HepG2 (cell line): ENCODE measurements around the gene PIK3IP1. TPM values are rescaled to one million over a fixed set of nuclear protein-coding genes. Genes with fewer than 3 reads are reported as not detected.

ENCODE experiments used
- BHLHE40 ChIP-seq: IDR thresholded peaks from 2 replicates; pipeline ENCODE4 v1.6.1; 2011; ENCODE audit warnings: low read length, improper control_type of control experiment
- CEBPG ChIP-seq: IDR thresholded peaks from 2 replicates; pipeline ENCODE4 v1.6.1; 2016
- FOXA3 ChIP-seq: IDR thresholded peaks from 2 replicates; pipeline ENCODE4 v1.6.1; 2016; ENCODE audit warnings: missing genetic modification reagents, missing compliant biosample characterization
- IKZF4 ChIP-seq: sonication (generic); formaldehyde crosslinking; IDR thresholded peaks from 2 replicates; pipeline ENCODE4 v1.5.1; 2020; ENCODE audit warnings: borderline replicate concordance, mild to moderate bottlenecking, low read depth, missing genetic modification reagents; ENCODE audit errors: not compliant biosample characterization
- MATR3 ChIP-seq: sonication (generic); formaldehyde crosslinking; IDR thresholded peaks from 2 replicates; pipeline ENCODE4 v1.4.0; 2020; ENCODE audit warnings: missing genetic modification reagents
- MIXL1 ChIP-seq: IDR thresholded peaks from 2 replicates; pipeline ENCODE4 v1.6.1; 2016
- MXD3 ChIP-seq: IDR thresholded peaks from 2 replicates; pipeline ENCODE4 v1.6.1; 2016; ENCODE audit warnings: mild to moderate bottlenecking, missing biosample characterization, missing genetic modification reagents
- PATZ1 ChIP-seq: sonication (generic); formaldehyde crosslinking; IDR thresholded peaks from 2 replicates; pipeline ENCODE4 v1.4.0; 2020; ENCODE audit warnings: missing genetic modification reagents
- PCBP1 ChIP-seq: fragments of 200-400 bp; formaldehyde crosslinking; IDR thresholded peaks from 2 replicates; pipeline ENCODE4 v1.6.1; 2017; ENCODE audit warnings: mild to moderate bottlenecking, low read depth, low read length, borderline replicate concordance
- PHF21A ChIP-seq: sonication (generic); formaldehyde crosslinking; IDR thresholded peaks from 2 replicates; pipeline ENCODE4 v1.5.0; 2020; ENCODE audit warnings: mild to moderate bottlenecking, missing genetic modification reagents
- POLR2A ChIP-seq, 2 experiments: IDR thresholded peaks; 2 replicates each; pipeline ENCODE4 v1.6.1; 2011; ENCODE audit warnings: low read depth in 2 of 2, low read length in 2 of 2, mild to moderate bottlenecking in 1 of 2, moderate library complexity in 1 of 2; ENCODE audit not compliant: insufficient read depth in 1 of 2
- PRMT3 ChIP-seq: sonication (generic); formaldehyde crosslinking; IDR thresholded peaks from 2 replicates; pipeline ENCODE4 v1.8.1; 2022; ENCODE audit warnings: low read depth, mild to moderate bottlenecking, moderate library complexity, missing genetic modification reagents, borderline replicate concordance
- REL ChIP-seq: sonication (generic); formaldehyde crosslinking; conservative IDR thresholded peaks from 2 replicates; pipeline ENCODE4 v1.8.0; 2022; ENCODE audit warnings: mild to moderate bottlenecking, missing genetic modification reagents, moderate library complexity
- SKIL ChIP-seq: sonication (generic); formaldehyde crosslinking; IDR thresholded peaks from 2 replicates; pipeline ENCODE4 v1.8.0; 2022; ENCODE audit warnings: missing genetic modification reagents, mild to moderate bottlenecking, moderate library complexity, borderline replicate concordance
- SNRNP70 ChIP-seq: fragments of 200-400 bp; formaldehyde crosslinking; IDR thresholded peaks from 2 replicates; pipeline ENCODE4 v1.6.1; 2017; ENCODE audit warnings: mild to moderate bottlenecking, low read depth, low read length, moderate library complexity
- SP1 ChIP-seq, 2 experiments: fragments of 450-650 bp in 1 of 2; sonication (generic) in 1 of 2; formaldehyde crosslinking in 1 of 2; IDR thresholded peaks; 2 replicates each; pipeline versions ENCODE4 v1.4.0 to v1.6.1; 2016 to 2020; ENCODE audit warnings: missing genetic modification reagents in 1 of 2
- ZNF44 ChIP-seq: sonication (generic); formaldehyde crosslinking; IDR thresholded peaks from 2 replicates; pipeline ENCODE4 v1.5.1; 2020; ENCODE audit warnings: mild to moderate bottlenecking, missing genetic modification reagents
- ZNF468 ChIP-seq: sonication (generic); formaldehyde crosslinking; IDR thresholded peaks from 2 replicates; pipeline ENCODE4 v1.8.0; 2022; ENCODE audit warnings: mild to moderate bottlenecking, moderate library complexity, missing genetic modification reagents
- ZNF609 ChIP-seq: sonication (generic); formaldehyde crosslinking; IDR thresholded peaks from 2 replicates; pipeline ENCODE4 v1.4.0; 2020; ENCODE audit warnings: mild to moderate bottlenecking, missing genetic modification reagents, borderline replicate concordance
- ZNF629 ChIP-seq: sonication (generic); formaldehyde crosslinking; conservative IDR thresholded peaks from 2 replicates; pipeline ENCODE4 v1.5.0; 2020; ENCODE audit warnings: missing genetic modification reagents
- ZNF879 ChIP-seq: sonication (generic); formaldehyde crosslinking; IDR thresholded peaks from 2 replicates; pipeline ENCODE4 v1.8.1; 2023; ENCODE audit warnings: missing genetic modification reagents
- polyA plus RNA-seq, 8 experiments: library from polyadenylated mRNA; depleted of rRNA in 3 of 8; stranded (reverse) in 7 of 8; unstranded in 1 of 8; fragments of >200 nt; fragmentation: Illumina TruSeq in 4 of 8; extraction: Trizol in 4 of 8; gene quantifications; 2 replicates each; pipeline versions ENCODE4 v1.2.1 to v1.2.3, GENCODE V29; 2011 to 2016; ENCODE audit warnings: low read depth in 4 of 8, missing spikeins in 1 of 8, mixed read lengths in 1 of 8; ENCODE audit not compliant: insufficient read depth in 1 of 8
- total RNA-seq, 5 experiments: library from RNA; depleted of rRNA; stranded (reverse); fragments of >200 nt; fragmentation: Illumina TruSeq; extraction: Trizol; gene quantifications; 2 replicates each; pipeline ENCODE4 v1.2.3, GENCODE V29; 2016; ENCODE audit warnings: low read depth in 1 of 5

The PIK3IP1 gene
- total and polyA plus RNA-seq, 2 of the 13 experiments (the other 11 are each of a cell fraction or from before 2014, with no cell fraction given), result 1.3 to 2.5 TPM

GRCh38 chr22:31292236-31292989, at the start of gene PIK3IP1 (continued):
- no peak for TF ChIP-seq IKZF4 (CRISPR knock-in tag)
- no peak for TF ChIP-seq ZNF44 (CRISPR knock-in tag)
- TF ChIP-seq ZNF609, result no peak
- TF ChIP-seq FOXA3 (CRISPR knock-in tag), result peak; percentile 72
- TF ChIP-seq ZNF468 (CRISPR knock-in tag), result no peak
- TF ChIP-seq MATR3 (CRISPR knock-in tag), result no peak
- no peak for TF ChIP-seq ZNF879
- no peak for TF ChIP-seq SKIL (CRISPR knock-in tag)
- TF ChIP-seq ZNF629 (CRISPR knock-in tag), result no peak
- peak in 1 of 2 experiments; percentile 44; a peak in 1 of 4 replicates for TF ChIP-seq POLR2A (IDR thresholded peaks at IDR 0.05; ENCODE audit: insufficient read depth in 1 of 2, low read depth in 2 of 2, low read length in 2 of 2)
- no peak for TF ChIP-seq PHF21A (CRISPR knock-in tag)
- 0 out of 2 replicates have a peak, but pooled peaks have one; percentile 3 for TF ChIP-seq CEBPG
- no peak for TF ChIP-seq MIXL1 (CRISPR knock-in tag)
- TF ChIP-seq PRMT3, result no peak
- no peak for TF ChIP-seq MXD3 (CRISPR knock-in tag)
- TF ChIP-seq SNRNP70, result no peak
- peak; percentile 24; the same call in 1 of the 2 replicates for TF ChIP-seq PATZ1 (CRISPR knock-in tag)
- TF ChIP-seq BHLHE40, result 0 out of 2 replicates have a peak, but pooled peaks have one; percentile 38
- TF ChIP-seq PCBP1, result no peak
- no peak for TF ChIP-seq REL (CRISPR knock-in tag)
- no peak for TF ChIP-seq SP1 (IDR thresholded peaks at IDR 0.05)
- TF ChIP-seq SP1 (CRISPR knock-in tag; IDR thresholded peaks at IDR 0.05), result no peak
